ENCODE data around the gene CDK13.
A peak's percentile ranks its signal among the peaks of the same experiment; 100 is the strongest.
"Not testable (repeated sequence)": the region's sequence is repeated elsewhere in the genome, so short reads cannot be mapped to it uniquely, and the experiment has no call there.

The CDK13 gene

GRCh38 chr7:39949971-39950472 lies at the start of gene CDK13:
TSS of gene CDK13 (plus strand) at chr7:39950256. CDS start at chr7:39950642, 386 bp downstream.
- DNase-seq (ENCODE audit: low spot score): peak; percentile 89

GRCh38 chr7:39904077-39904486 lies 46.0 kb upstream of the CDK13 start:
- DNase-seq (ENCODE audit: low spot score): no peak

GRCh38 chr7:39908141-39908540 lies 41.9 kb upstream of the CDK13 start:
- DNase-seq (ENCODE audit: low spot score): no peak

- no peak for DNase-seq (ENCODE audit: low spot score)
Observed at GRCh38 chr7:39908973-39909372, 41.1 kb upstream of the CDK13 start.

GRCh38 chr7:39909526-39909925 lies 40.5 kb upstream of the CDK13 start:
- no peak for DNase-seq (ENCODE audit: low spot score)

GRCh38 chr7:39910108-39910869 lies 39.8 kb upstream of the CDK13 start:
- no peak for DNase-seq (ENCODE audit: low spot score)

GRCh38 chr7:39911167-39911566 lies 38.9 kb upstream of the CDK13 start:
- no peak for DNase-seq (ENCODE audit: low spot score)

GRCh38 chr7:39915847-39916246 lies 34.2 kb upstream of the CDK13 start:
- DNase-seq (ENCODE audit: low spot score): not testable (repeated sequence)

- no peak for DNase-seq (ENCODE audit: low spot score)
Observed at GRCh38 chr7:39919646-39920045, 30.4 kb upstream of the CDK13 start.

- DNase-seq (ENCODE audit: low spot score): no peak
Observed at GRCh38 chr7:39921506-39922175, 28.4 kb upstream of the CDK13 start.

GRCh38 chr7:39922580-39922979 lies 27.5 kb upstream of the CDK13 start:
- DNase-seq (ENCODE audit: low spot score): no peak

GRCh38 chr7:39923091-39923490 lies 27.0 kb upstream of the CDK13 start:
- no peak for DNase-seq (ENCODE audit: low spot score)

- DNase-seq (ENCODE audit: low spot score): no peak
Observed at GRCh38 chr7:39924122-39924521, 25.9 kb upstream of the CDK13 start.

GRCh38 chr7:39926111-39926510 lies 23.9 kb upstream of the CDK13 start:
- DNase-seq (ENCODE audit: low spot score): no peak

- no peak for DNase-seq (ENCODE audit: low spot score)
Observed at GRCh38 chr7:39927018-39927417, 23.0 kb upstream of the CDK13 start.

- DNase-seq (ENCODE audit: low spot score): no peak
Observed at GRCh38 chr7:39934132-39934531, 15.9 kb upstream of the CDK13 start.

GRCh38 chr7:39936761-39937160 lies 13.3 kb upstream of the CDK13 start:
- DNase-seq (ENCODE audit: low spot score): no peak

- DNase-seq (ENCODE audit: low spot score): no peak
Observed at GRCh38 chr7:39937366-39938153, 12.5 kb upstream of the CDK13 start.

- DNase-seq (ENCODE audit: low spot score): no peak
Observed at GRCh38 chr7:39942883-39943282, 7.2 kb upstream of the CDK13 start.

GRCh38 chr7:39946693-39947092 lies 3.4 kb upstream of the CDK13 start:
- no peak for DNase-seq (ENCODE audit: low spot score)

GRCh38 chr7:39948375-39948955 lies 1.6 kb upstream of the CDK13 start:
- no peak for DNase-seq (ENCODE audit: low spot score)

Data from CD4-positive, alpha-beta T cell treated with Interleukin-15 for 4 hours (primary cell).